ENCODE results near the gene HS6ST3. TPM values are rescaled to one million over a fixed set of nuclear protein-coding genes. Genes with fewer than 3 reads are reported as not detected.

Gene HS6ST3
- total and polyA plus RNA-seq, 2 donors (not counting 1 experiment from before 2014, with no cell fraction given) = not detected

DNA sequence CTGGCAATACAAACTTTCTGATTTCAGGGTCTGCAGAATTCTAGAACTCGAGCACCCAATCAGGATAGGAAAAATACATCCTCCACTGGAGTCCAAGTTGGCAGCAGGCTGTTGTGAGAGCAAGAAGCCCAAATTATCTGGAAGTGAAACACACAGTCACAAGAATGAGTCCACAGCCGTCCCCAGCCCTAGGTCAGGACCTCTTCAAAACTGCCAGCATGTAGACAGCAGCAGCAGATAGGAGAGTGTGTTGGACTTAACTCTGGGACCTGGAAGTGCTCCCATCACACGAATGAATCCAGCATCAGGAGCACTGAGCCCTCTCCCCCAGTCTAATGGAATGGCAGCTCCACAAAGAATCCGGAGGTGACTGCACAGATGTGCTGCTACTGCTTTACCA is 483.7 kb downstream of the HS6ST3 start:
- no peak for DNase-seq (ENCODE audit: low read depth in 2 of 2)
- H3K4me2 ChIP-seq (ENCODE audit: extremely low read depth, insufficient read depth, low read length) = no peak overlapping the region
- no peaks in the 10 kb centered on the region for H4K20me1 ChIP-seq (ENCODE audit: control insufficient read depth, extremely low read depth, insufficient read depth, low read length)
- H2AFZ ChIP-seq (ENCODE audit: low read length) = no peak overlapping the region
- TF ChIP-seq, protein P1, sequence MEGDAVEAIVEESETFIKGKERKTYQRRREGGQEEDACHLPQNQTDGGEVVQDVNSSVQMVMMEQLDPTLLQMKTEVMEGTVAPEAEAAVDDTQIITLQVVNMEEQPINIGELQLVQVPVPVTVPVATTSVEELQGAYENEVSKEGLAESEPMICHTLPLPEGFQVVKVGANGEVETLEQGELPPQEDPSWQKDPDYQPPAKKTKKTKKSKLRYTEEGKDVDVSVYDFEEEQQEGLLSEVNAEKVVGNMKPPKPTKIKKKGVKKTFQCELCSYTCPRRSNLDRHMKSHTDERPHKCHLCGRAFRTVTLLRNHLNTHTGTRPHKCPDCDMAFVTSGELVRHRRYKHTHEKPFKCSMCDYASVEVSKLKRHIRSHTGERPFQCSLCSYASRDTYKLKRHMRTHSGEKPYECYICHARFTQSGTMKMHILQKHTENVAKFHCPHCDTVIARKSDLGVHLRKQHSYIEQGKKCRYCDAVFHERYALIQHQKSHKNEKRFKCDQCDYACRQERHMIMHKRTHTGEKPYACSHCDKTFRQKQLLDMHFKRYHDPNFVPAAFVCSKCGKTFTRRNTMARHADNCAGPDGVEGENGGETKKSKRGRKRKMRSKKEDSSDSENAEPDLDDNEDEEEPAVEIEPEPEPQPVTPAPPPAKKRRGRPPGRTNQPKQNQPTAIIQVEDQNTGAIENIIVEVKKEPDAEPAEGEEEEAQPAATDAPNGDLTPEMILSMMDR (conservative IDR thresholded peaks at IDR 0.05 in 1 of 2, IDR thresholded peaks at IDR 0.05 in 1 of 2; ENCODE audit: low read depth in 1 of 2, low read length in 2 of 2) = no peak
- no peak for TF ChIP-seq EZH2 (IDR thresholded peaks at IDR 0.05; ENCODE audit: low read length, missing control alignments)
- H3K27me3 ChIP-seq (ENCODE audit: control insufficient read depth, insufficient read depth, low read length) = no peaks in the 10 kb centered on the region
- H3K27ac ChIP-seq (ENCODE audit: insufficient read depth, low read length) = no peak overlapping the region
- no peaks in the 10 kb centered on the region for H3K36me3 ChIP-seq (ENCODE audit: control insufficient read depth, insufficient read depth, low read length)
- H3K79me2 ChIP-seq (ENCODE audit: control insufficient read depth, insufficient read depth, low read length) = no peaks in the 10 kb centered on the region
- H3K4me1 ChIP-seq (ENCODE audit: control insufficient read depth, extremely low read depth, insufficient read depth, low read length) = no peaks in the 10 kb centered on the region
- H3K9me3 ChIP-seq (ENCODE audit: control insufficient read depth, insufficient read depth, low read depth, low read length) = no peaks in the 10 kb centered on the region
- H3K4me3 ChIP-seq (replicated peaks in 1 of 4; ENCODE audit: control extremely low read depth in 1 of 4, insufficient read depth in 1 of 4, low read depth in 3 of 4, low read length in 4 of 4) = no peak overlapping the region
- H3K9ac ChIP-seq (ENCODE audit: insufficient read depth, low read length) = no peak overlapping the region

DNA sequence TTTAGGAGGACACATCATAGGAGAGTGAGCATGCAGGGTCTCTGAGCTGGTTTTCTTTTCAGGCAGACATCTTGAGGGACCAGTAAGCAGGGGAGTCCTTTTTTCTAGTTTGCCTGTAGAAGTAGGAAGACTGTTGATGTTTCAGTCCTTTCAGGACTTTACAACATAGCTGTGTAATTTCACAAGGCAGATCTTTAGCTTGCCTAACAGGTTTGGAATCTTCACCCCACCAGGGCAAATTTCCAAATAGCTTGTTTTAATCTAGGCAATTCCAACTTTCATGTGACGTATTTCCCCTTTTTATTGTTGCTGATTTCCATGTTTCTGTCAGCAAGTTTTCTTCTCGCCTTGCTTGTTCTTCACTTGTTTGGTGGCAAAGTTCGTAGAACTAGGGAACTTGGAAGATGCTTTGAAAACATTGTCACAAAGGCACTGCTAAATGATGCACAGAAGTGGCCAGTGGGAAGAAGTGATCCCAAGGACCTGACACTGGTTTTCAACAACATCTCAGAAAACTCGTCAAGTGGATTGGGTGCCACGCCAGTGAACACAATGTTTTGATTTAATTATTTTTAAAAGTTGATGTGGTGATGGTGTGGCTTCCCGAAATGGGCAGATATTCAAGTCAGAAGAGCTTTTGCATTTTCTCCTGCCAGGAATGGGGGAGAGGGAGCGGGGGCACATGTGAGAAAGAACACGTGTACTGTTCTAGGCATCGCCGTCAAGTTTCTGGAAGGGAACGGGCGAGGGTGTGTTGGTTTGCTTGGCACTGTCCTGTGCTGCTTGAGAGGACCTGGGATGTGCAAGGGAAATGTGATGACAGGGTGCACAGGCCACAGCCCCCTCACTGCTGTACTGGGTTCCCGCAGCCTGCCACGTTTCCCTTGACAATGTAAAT is 485.8 kb downstream of the HS6ST3 start:
- no peaks in the 10 kb centered on the region for H3K9me3 ChIP-seq (ENCODE audit: control insufficient read depth, insufficient read depth, low read depth, low read length)
- H3K4me2 ChIP-seq (ENCODE audit: extremely low read depth, insufficient read depth, low read length) = no peak overlapping the region
- H3K79me2 ChIP-seq (ENCODE audit: control insufficient read depth, insufficient read depth, low read length) = no peaks in the 10 kb centered on the region
- no peak overlapping the region for H3K4me3 ChIP-seq (replicated peaks in 1 of 4; ENCODE audit: control extremely low read depth in 1 of 4, insufficient read depth in 1 of 4, low read depth in 3 of 4, low read length in 4 of 4)
- H3K27me3 ChIP-seq (ENCODE audit: control insufficient read depth, insufficient read depth, low read length) = no peaks in the 10 kb centered on the region
- H3K9ac ChIP-seq (ENCODE audit: insufficient read depth, low read length) = no peak overlapping the region
- no peak overlapping the region for H3K27ac ChIP-seq (ENCODE audit: insufficient read depth, low read length)
- no peak overlapping the region for H2AFZ ChIP-seq (ENCODE audit: low read length)
- H3K36me3 ChIP-seq (ENCODE audit: control insufficient read depth, insufficient read depth, low read length) = no peaks in the 10 kb centered on the region
- DNase-seq (ENCODE audit: low read depth in 2 of 2) = no peak
- no peaks in the 10 kb centered on the region for H4K20me1 ChIP-seq (ENCODE audit: control insufficient read depth, extremely low read depth, insufficient read depth, low read length)
- TF ChIP-seq EZH2 (IDR thresholded peaks at IDR 0.05; ENCODE audit: low read length, missing control alignments) = no peak
- TF ChIP-seq, protein P1 (conservative IDR thresholded peaks at IDR 0.05 in 1 of 2, IDR thresholded peaks at IDR 0.05 in 1 of 2; ENCODE audit: low read depth in 1 of 2, low read length in 2 of 2) = no peak
- H3K4me1 ChIP-seq (ENCODE audit: control insufficient read depth, extremely low read depth, insufficient read depth, low read length) = no peaks in the 10 kb centered on the region

DNA sequence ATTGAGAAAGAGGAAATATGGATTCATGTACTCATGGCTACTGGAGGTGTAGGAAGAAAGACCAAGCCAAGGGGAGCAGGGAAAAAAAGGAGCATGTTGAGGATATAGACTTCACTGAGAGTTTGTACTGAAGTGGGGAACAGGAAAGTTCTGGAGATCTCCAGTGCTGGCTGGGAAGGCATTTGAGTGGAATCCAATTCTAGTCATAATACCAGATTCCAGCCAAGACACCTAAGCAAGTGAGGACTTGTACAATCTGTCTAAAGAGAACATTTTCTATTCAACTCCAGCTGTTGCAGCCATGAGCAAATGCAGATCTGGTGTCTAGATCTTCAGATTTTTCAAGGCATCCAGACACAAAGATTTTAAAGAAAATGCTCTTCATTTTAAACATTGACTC is 491.8 kb downstream of the HS6ST3 start:
- Histone ChIP-seq H3K4me2 (ENCODE audit: extremely low read depth, insufficient read depth, low read length) (no peak overlapping the region), H2AFZ (ENCODE audit: low read length) (no peak overlapping the region), H3K4me3 (replicated peaks in 1 of 4; ENCODE audit: control extremely low read depth in 1 of 4, insufficient read depth in 1 of 4, low read depth in 3 of 4, low read length in 4 of 4) (no peak overlapping the region), H3K9ac (ENCODE audit: insufficient read depth, low read length) (no peak overlapping the region), H3K4me1 (ENCODE audit: control insufficient read depth, extremely low read depth, insufficient read depth, low read length) (no peaks in the 10 kb centered on the region), H3K27me3 (ENCODE audit: control insufficient read depth, insufficient read depth, low read length) (no peaks in the 10 kb centered on the region), H3K36me3 (ENCODE audit: control insufficient read depth, insufficient read depth, low read length) (no peaks in the 10 kb centered on the region), H4K20me1 (ENCODE audit: control insufficient read depth, extremely low read depth, insufficient read depth, low read length) (no peaks in the 10 kb centered on the region), H3K27ac (ENCODE audit: insufficient read depth, low read length) (no peak overlapping the region), H3K79me2 (ENCODE audit: control insufficient read depth, insufficient read depth, low read length) (no peaks in the 10 kb centered on the region), H3K9me3 (ENCODE audit: control insufficient read depth, insufficient read depth, low read depth, low read length) (no peaks in the 10 kb centered on the region)
- DNase-seq (ENCODE audit: low read depth in 2 of 2) = no peak
- TF ChIP-seq, protein P1 (conservative IDR thresholded peaks at IDR 0.05 in 1 of 2, IDR thresholded peaks at IDR 0.05 in 1 of 2; ENCODE audit: low read depth in 1 of 2, low read length in 2 of 2) = no peak
- no peak for TF ChIP-seq EZH2 (IDR thresholded peaks at IDR 0.05; ENCODE audit: low read length, missing control alignments)
